HCT116 (cell line): ENCODE measurements around the gene PRPF8. TPM values are rescaled to one million over a fixed set of nuclear protein-coding genes. Genes with fewer than 3 reads are reported as not detected.
A peak's percentile ranks its signal among the peaks of the same experiment; 100 is the strongest.
"Not testable (repeated sequence)": the region's sequence is repeated elsewhere in the genome, so short reads cannot be mapped to it uniquely, and the experiment has no call there.

Source experiments
- ATAC-seq: fragments of 200-7000 bp; cut with Tn5 transposase; 2 replicates; pipeline ENCODE4 v1.9.1; 2020; ENCODE audit warnings: mild to moderate bottlenecking, moderate library complexity
- BruUV-seq: library from RNA; stranded (reverse); fragments of 400-500 nt; replicated peaks from 2 replicates; lab custom pipeline; 2021; lab: Mats Ljungman, UMichigan
- CTCF ChIA-PET: fragments of 300-600 bp; sonication (Branson Sonifier 250); formaldehyde crosslinking; loops from one replicate; lab custom pipeline; 2021; ENCODE audit warnings: antibody characterized with exemption; lab: Charles Lee
- POLR2A ChIA-PET: fragments of 300-600, 350-600 bp; sonication (Branson Sonifier 250); formaldehyde crosslinking; loops from one replicate; lab custom pipeline; 2021; ENCODE audit warnings: antibody characterized with exemption; lab: Charles Lee
- RAD21 ChIA-PET, 2 experiments: fragments of 300-600 bp; sonication (Branson Sonifier 250); formaldehyde crosslinking; loops; one replicate each; lab custom pipeline; 2023; ENCODE audit warnings: low total read pairs in 2 of 2; ENCODE audit not compliant: uncharacterized antibody in 2 of 2, unreplicated experiment in 2 of 2, low non-redundant PET in 1 of 2; lab: Charles Lee
- DNase-seq: peaks from one replicate; pipeline ENCODE4 v3.0.0-alpha.2; 2010; ENCODE audit warnings: low read depth, low spot score
- H2AFZ ChIP-seq: fragments of 200-600 bp; shearing (Covaris generic), sonication (generic); 2 replicates; pipeline ENCODE4 v1.6.1; 2017; ENCODE audit warnings: low read depth, mixed run types, mixed read lengths, antibody characterized with exemption, low read length; ENCODE audit not compliant: poor library complexity, severe bottlenecking
- H3K27ac ChIP-seq: 2 replicates; pipeline ENCODE4 v1.5.1; 2012; ENCODE audit warnings: low read depth, low read length
- H3K27me3 ChIP-seq: fragments of 200-600 bp; sonication (generic); 2 replicates; pipeline ENCODE4 v1.6.1; 2016; ENCODE audit warnings: mixed run types, low read length, mixed read lengths; ENCODE audit not compliant: insufficient read depth
- H3K36me3 ChIP-seq, 2 experiments: fragments of 200-500 bp in 1 of 2; fragments of 200-600 bp in 1 of 2; sonication (Bioruptor generic) in 1 of 2; sonication (generic) in 1 of 2; 2 replicates each; pipeline versions ENCODE4 v1.5.1 to v1.6.1; 2014 to 2016; ENCODE audit warnings: low read length in 2 of 2, inconsistent platforms in 1 of 2, mixed read lengths in 1 of 2, mixed run types in 1 of 2; ENCODE audit not compliant: insufficient read depth in 2 of 2, control insufficient read depth in 1 of 2
- H3K4me1 ChIP-seq, 2 experiments: fragments of 200-600 bp in 1 of 2; sonication (generic) in 1 of 2; 2 replicates each; pipeline versions ENCODE4 v1.5.1 to v1.6.1; 2012 to 2017; ENCODE audit warnings: low read length in 2 of 2, inconsistent platforms in 1 of 2, mild to moderate bottlenecking in 1 of 2, mixed read lengths in 1 of 2, mixed run types in 1 of 2, moderate library complexity in 1 of 2; ENCODE audit not compliant: insufficient read depth in 2 of 2, control insufficient read depth in 1 of 2
- H3K4me2 ChIP-seq: fragments of 200-600 bp; sonication (generic); 2 replicates; pipeline ENCODE4 v1.6.1; 2017; ENCODE audit warnings: mixed run types, low read length, mixed read lengths
- H3K4me3 ChIP-seq, 2 experiments: fragments of 200-600 bp in 1 of 2; sonication (generic) in 1 of 2; replicated peaks in 1 of 2; 2 replicates each; pipeline ENCODE4 v1.5.1; 2011 to 2016; ENCODE audit warnings: low read length in 2 of 2, control low read depth in 1 of 2, low read depth in 1 of 2, mild to moderate bottlenecking in 1 of 2, mixed read lengths in 1 of 2, mixed run types in 1 of 2
- H3K79me2 ChIP-seq: fragments of 200-600 bp; sonication (generic); 2 replicates; pipeline ENCODE4 v1.6.1; 2017; ENCODE audit warnings: mild to moderate bottlenecking, mixed run types, low read length, moderate library complexity, mixed read lengths; ENCODE audit not compliant: insufficient read depth
- H3K9ac ChIP-seq: fragments of 200-600 bp; sonication (generic); 2 replicates; pipeline ENCODE4 v1.6.1; 2016; ENCODE audit warnings: low read length, mixed read lengths
- H3K9me2 ChIP-seq: fragments of 200-600 bp; sonication (generic), shearing (Covaris generic); 2 replicates; pipeline ENCODE4 v1.6.1; 2017; ENCODE audit warnings: mixed run types, mild to moderate bottlenecking, moderate library complexity; ENCODE audit not compliant: insufficient read depth
- H3K9me3 ChIP-seq, 2 experiments: fragments of 200-500 bp in 1 of 2; fragments of 200-600 bp in 1 of 2; sonication (Bioruptor generic) in 1 of 2; sonication (generic) in 1 of 2; 2 replicates each; pipeline ENCODE4 v1.6.1; 2014 to 2017; ENCODE audit warnings: low read length in 2 of 2, mixed read lengths in 2 of 2, inconsistent platforms in 1 of 2, low read depth in 1 of 2, mild to moderate bottlenecking in 1 of 2, mixed run types in 1 of 2, moderate library complexity in 1 of 2; ENCODE audit not compliant: control insufficient read depth in 1 of 2, insufficient read depth in 1 of 2
- H4K20me1 ChIP-seq: fragments of 200-600 bp; sonication (generic), shearing (Covaris generic); 2 replicates; pipeline ENCODE4 v1.6.1; 2017; ENCODE audit warnings: mixed run types, mild to moderate bottlenecking, moderate library complexity; ENCODE audit not compliant: insufficient read depth
- ATF3 ChIP-seq: IDR thresholded peaks from 2 replicates; pipeline ENCODE4 v1.6.1; 2012
- CBX3 ChIP-seq: IDR thresholded peaks from 2 replicates; pipeline ENCODE4 v1.6.1; 2012; ENCODE audit warnings: low read depth
- CEBPB ChIP-seq: IDR thresholded peaks from 2 replicates; pipeline ENCODE4 v1.6.1; 2012; ENCODE audit warnings: low read depth
- ELF1 ChIP-seq: IDR thresholded peaks from 2 replicates; pipeline ENCODE4 v1.6.1; 2012; ENCODE audit warnings: low read depth, borderline replicate concordance
- EZH2 ChIP-seq: fragments of 200-600 bp; sonication (generic); IDR thresholded peaks from 2 replicates; pipeline ENCODE4 v1.6.1; 2017; ENCODE audit warnings: antibody characterized with exemption, mixed run types
- EZH2phosphoT487 ChIP-seq: fragments of 200-600 bp; IDR thresholded peaks from 2 replicates; pipeline ENCODE4 v1.6.1; 2018; ENCODE audit warnings: antibody characterized with exemption, borderline replicate concordance
- MAX ChIP-seq: IDR thresholded peaks from 2 replicates; pipeline ENCODE4 v1.6.1; 2012
- POLR2A ChIP-seq: IDR thresholded peaks from 2 replicates; pipeline ENCODE4 v1.7.0; 2011; ENCODE audit warnings: borderline replicate concordance; ENCODE audit not compliant: insufficient read depth, insufficient read length; ENCODE audit errors: extremely low read depth
- POLR2AphosphoS5 ChIP-seq: IDR thresholded peaks from 2 replicates; pipeline ENCODE4 v1.6.1; 2011; ENCODE audit warnings: mild to moderate bottlenecking, low read depth, low read length, moderate library complexity
- SIN3A ChIP-seq: IDR thresholded peaks from 2 replicates; pipeline ENCODE4 v1.6.1; 2012; ENCODE audit warnings: low read depth
- SP1 ChIP-seq: IDR thresholded peaks from 2 replicates; pipeline ENCODE4 v1.6.1; 2012; ENCODE audit warnings: low read depth
- SRF ChIP-seq: IDR thresholded peaks from 2 replicates; pipeline ENCODE4 v1.6.1; 2012; ENCODE audit warnings: low read depth
- TCF7L2 ChIP-seq: IDR thresholded peaks from 2 replicates; pipeline ENCODE4 v1.7.0; 2011; ENCODE audit warnings: borderline replicate concordance, inconsistent platforms; ENCODE audit not compliant: insufficient read depth, insufficient read length; ENCODE audit errors: extremely low read depth
- YY1 ChIP-seq: IDR thresholded peaks from 2 replicates; pipeline ENCODE4 v1.6.1; 2011; ENCODE audit warnings: low read length, low read depth, moderate library complexity, mild to moderate bottlenecking; ENCODE audit not compliant: insufficient replicate concordance; ENCODE audit errors: extremely low read depth
- ZNF274 ChIP-seq: fragments of 200-500 bp; sonication (Bioruptor generic); IDR thresholded peaks from 2 replicates; pipeline ENCODE4 v1.6.1; 2014; ENCODE audit warnings: mild to moderate bottlenecking, low read depth, low read length, inconsistent platforms
- intact Hi-C: fragments of 100-400 bp; cut with micrococcal nuclease; formaldehyde crosslinking; loops from 2 replicates; pipeline ENCODE4 v1.10.0; 2022
- total RNA-seq: library from RNA; stranded (reverse); gene quantifications from one replicate; pipeline ENCODE4 v1.2.1, GENCODE V29; 2021; ENCODE audit not compliant: unreplicated experiment
- TF ChIP-seq, protein P1 (sequence below), 3 experiments: fragments of 200-600 bp in 1 of 3; sonication (generic) in 1 of 3; IDR thresholded peaks in 2 of 3; conservative IDR thresholded peaks in 1 of 3; 2 replicates each; pipeline ENCODE4 v1.5.1; 2012 to 2017; ENCODE audit warnings: low read depth in 2 of 3, low read length in 2 of 3, antibody characterized with exemption in 1 of 3, borderline replicate concordance in 1 of 3, control low read depth in 1 of 3, mild to moderate bottlenecking in 1 of 3, mixed read lengths in 1 of 3, mixed run types in 1 of 3, moderate library complexity in 1 of 3; ENCODE audit not compliant: insufficient read depth in 1 of 3

The PRPF8 gene
- total RNA-seq, 1 experiment from 2014 or later = 386 TPM

GRCh38 chr17:1673041-1673785 lies 11.5 kb downstream of the PRPF8 start:
- Histone ChIP-seq H3K9me3 (no peaks in the 10 kb centered on the region), H3K4me2 (no peak overlapping the region), H3K4me3 (no peak overlapping the region), H3K27ac (no peak overlapping the region), H3K27me3 (no peaks in the 10 kb centered on the region), H2AFZ (no peak overlapping the region), H4K20me1 (peaks cover 5% of the 10 kb centered on the region; the same call in 1 of the 2 replicates)
- RAD21 ChIA-PET = no interaction called here
- POLR2A ChIA-PET = no interaction called here
- DNase-seq = no peak
- CTCF ChIA-PET = no interaction called here
- no peak for ATAC-seq
- no peak for TF ChIP-seq SRF
- TF ChIP-seq EZH2 = no peak
- TF ChIP-seq, protein P1, sequence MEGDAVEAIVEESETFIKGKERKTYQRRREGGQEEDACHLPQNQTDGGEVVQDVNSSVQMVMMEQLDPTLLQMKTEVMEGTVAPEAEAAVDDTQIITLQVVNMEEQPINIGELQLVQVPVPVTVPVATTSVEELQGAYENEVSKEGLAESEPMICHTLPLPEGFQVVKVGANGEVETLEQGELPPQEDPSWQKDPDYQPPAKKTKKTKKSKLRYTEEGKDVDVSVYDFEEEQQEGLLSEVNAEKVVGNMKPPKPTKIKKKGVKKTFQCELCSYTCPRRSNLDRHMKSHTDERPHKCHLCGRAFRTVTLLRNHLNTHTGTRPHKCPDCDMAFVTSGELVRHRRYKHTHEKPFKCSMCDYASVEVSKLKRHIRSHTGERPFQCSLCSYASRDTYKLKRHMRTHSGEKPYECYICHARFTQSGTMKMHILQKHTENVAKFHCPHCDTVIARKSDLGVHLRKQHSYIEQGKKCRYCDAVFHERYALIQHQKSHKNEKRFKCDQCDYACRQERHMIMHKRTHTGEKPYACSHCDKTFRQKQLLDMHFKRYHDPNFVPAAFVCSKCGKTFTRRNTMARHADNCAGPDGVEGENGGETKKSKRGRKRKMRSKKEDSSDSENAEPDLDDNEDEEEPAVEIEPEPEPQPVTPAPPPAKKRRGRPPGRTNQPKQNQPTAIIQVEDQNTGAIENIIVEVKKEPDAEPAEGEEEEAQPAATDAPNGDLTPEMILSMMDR (IDR thresholded peaks at IDR 0.05 in 2 of 3, conservative IDR thresholded peaks at IDR 0.05 in 1 of 3; ENCODE audit: borderline replicate concordance in 1 of 3, insufficient read depth in 1 of 3, low read depth in 2 of 3, low read length in 2 of 3) = no peak
- TF ChIP-seq ATF3 = no peak
- no peak for TF ChIP-seq CBX3
- no peak for TF ChIP-seq YY1
- TF ChIP-seq MAX = no peak
- TF ChIP-seq CEBPB = no peak
- TF ChIP-seq EZH2phosphoT487 = no peak
- no peak for TF ChIP-seq SIN3A
- TF ChIP-seq ZNF274 = no peak
- no peak for TF ChIP-seq POLR2A
- no peak for TF ChIP-seq SP1
- TF ChIP-seq ELF1 = no peak
- TF ChIP-seq POLR2AphosphoS5 = no peak
- no peak for TF ChIP-seq TCF7L2
- TF ChIP-seq, all 23 proteins: peak for 0
- Histone ChIP-seq H3K9me2 (no peaks in the 10 kb centered on the region), H3K36me3 (peaks cover 59 to 77% of the 10 kb centered on the region in 2 experiments), H3K4me1 (peaks cover 0 to 3% of the 10 kb centered on the region in 2 experiments; a peak in 1 of 4 replicates), H3K79me2 (peaks cover 39% of the 10 kb centered on the region), H3K9ac (no peak overlapping the region)
- TSS peak; percentile 11 for BruUV-seq
- intact Hi-C loops = no loop called here

- H3K27me3 ChIP-seq, H3K4me3 ChIP-seq, ATAC-seq, H4K20me1 ChIP-seq, H3K27ac ChIP-seq, H3K9me3 ChIP-seq, POLR2A ChIA-PET, CTCF ChIA-PET, H3K9ac ChIP-seq, RAD21 ChIA-PET, H2AFZ ChIP-seq, H3K4me1 ChIP-seq, DNase-seq, BruUV-seq, H3K4me2 ChIP-seq, H3K9me2 ChIP-seq: not testable (repeated sequence)
- Histone ChIP-seq H3K79me2 (peaks cover 42% of the 10 kb centered on the region), H3K36me3 (peaks cover 62 to 63% of the 10 kb centered on the region in 2 experiments)
- intact Hi-C loops = loop anchor here (10.0 kb wide), 1 partner anchor 201 kb away; no protein-coding TSS in a partner anchor
These were observed 20.7 kb downstream of the PRPF8 start for GRCh38 chr17:1663934-1664333.
